ENCODE data around the gene ARMH2.

DNA sequence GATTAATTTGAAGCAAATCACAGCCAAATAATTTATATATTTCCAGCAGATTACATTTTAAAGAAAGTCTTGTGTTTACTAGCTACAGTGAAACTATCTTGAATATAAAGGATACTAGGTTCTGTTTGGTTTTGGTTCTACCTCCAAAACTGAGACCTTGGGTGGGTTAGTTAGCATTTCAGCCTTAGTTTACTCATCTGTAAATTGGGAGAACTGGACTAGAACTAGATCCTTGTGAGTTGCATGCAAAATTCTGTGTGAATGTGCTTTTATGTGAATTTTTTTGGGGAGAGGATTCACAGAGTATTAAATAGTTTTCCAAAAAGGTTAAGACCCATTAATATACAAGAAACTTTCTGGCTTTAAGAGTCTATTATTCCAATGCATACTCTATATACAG lies 19.8 kb downstream of the ARMH2 start:
- TF ChIP-seq POLR2AphosphoS5 (IDR thresholded peaks at IDR 0.05; ENCODE audit: low read depth, low read length): no peak
- TF ChIP-seq, protein P1, sequence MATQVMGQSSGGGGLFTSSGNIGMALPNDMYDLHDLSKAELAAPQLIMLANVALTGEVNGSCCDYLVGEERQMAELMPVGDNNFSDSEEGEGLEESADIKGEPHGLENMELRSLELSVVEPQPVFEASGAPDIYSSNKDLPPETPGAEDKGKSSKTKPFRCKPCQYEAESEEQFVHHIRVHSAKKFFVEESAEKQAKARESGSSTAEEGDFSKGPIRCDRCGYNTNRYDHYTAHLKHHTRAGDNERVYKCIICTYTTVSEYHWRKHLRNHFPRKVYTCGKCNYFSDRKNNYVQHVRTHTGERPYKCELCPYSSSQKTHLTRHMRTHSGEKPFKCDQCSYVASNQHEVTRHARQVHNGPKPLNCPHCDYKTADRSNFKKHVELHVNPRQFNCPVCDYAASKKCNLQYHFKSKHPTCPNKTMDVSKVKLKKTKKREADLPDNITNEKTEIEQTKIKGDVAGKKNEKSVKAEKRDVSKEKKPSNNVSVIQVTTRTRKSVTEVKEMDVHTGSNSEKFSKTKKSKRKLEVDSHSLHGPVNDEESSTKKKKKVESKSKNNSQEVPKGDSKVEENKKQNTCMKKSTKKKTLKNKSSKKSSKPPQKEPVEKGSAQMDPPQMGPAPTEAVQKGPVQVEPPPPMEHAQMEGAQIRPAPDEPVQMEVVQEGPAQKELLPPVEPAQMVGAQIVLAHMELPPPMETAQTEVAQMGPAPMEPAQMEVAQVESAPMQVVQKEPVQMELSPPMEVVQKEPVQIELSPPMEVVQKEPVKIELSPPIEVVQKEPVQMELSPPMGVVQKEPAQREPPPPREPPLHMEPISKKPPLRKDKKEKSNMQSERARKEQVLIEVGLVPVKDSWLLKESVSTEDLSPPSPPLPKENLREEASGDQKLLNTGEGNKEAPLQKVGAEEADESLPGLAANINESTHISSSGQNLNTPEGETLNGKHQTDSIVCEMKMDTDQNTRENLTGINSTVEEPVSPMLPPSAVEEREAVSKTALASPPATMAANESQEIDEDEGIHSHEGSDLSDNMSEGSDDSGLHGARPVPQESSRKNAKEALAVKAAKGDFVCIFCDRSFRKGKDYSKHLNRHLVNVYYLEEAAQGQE (IDR thresholded peaks at IDR 0.05; ENCODE audit: insufficient read depth in 1 of 2, low read depth in 2 of 2, low read length in 2 of 2): no peak

Measured in PFSK-1 (cell line).